ENCODE results near the gene PRSS36. TPM values are rescaled to one million over a fixed set of nuclear protein-coding genes. Genes with fewer than 3 reads are reported as not detected.

Gene PRSS36
- total RNA-seq, 2 donors from 2014 or later, result 1.3 to 1.9 TPM

DNA sequence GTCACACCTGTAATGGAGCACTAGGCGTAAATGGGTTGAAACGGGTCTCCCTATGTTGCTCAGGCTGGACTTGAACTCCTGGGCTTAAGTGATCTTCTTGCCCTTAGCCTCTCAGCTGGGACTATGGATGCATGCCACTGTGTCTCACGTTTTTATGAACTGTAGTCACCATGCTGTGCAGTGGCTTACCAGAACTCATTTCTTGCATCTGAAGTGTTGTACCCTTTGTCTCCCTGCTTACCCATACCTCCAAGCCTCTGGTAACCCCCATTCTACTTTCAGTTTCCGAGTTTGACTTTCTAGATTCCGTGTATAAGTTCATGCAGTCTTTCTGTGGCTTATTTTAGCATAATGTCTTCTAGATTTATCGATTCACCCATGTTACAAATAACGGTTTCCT is 45.0 kb upstream of the PRSS36 start:
- no peaks in the 10 kb centered on the region for H3K27me3 ChIP-seq
- no peak for DNase-seq (ENCODE audit: low spot score)
- H3K9me3 ChIP-seq, result no peaks in the 10 kb centered on the region
- peaks cover 66% of the 10 kb centered on the region for H3K36me3 ChIP-seq
- H3K4me1 ChIP-seq, result peaks cover 0 to 4% of the 10 kb centered on the region in 2 donors
- TF ChIP-seq, protein P1, sequence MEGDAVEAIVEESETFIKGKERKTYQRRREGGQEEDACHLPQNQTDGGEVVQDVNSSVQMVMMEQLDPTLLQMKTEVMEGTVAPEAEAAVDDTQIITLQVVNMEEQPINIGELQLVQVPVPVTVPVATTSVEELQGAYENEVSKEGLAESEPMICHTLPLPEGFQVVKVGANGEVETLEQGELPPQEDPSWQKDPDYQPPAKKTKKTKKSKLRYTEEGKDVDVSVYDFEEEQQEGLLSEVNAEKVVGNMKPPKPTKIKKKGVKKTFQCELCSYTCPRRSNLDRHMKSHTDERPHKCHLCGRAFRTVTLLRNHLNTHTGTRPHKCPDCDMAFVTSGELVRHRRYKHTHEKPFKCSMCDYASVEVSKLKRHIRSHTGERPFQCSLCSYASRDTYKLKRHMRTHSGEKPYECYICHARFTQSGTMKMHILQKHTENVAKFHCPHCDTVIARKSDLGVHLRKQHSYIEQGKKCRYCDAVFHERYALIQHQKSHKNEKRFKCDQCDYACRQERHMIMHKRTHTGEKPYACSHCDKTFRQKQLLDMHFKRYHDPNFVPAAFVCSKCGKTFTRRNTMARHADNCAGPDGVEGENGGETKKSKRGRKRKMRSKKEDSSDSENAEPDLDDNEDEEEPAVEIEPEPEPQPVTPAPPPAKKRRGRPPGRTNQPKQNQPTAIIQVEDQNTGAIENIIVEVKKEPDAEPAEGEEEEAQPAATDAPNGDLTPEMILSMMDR (IDR thresholded peaks at IDR 0.05), result no peak
- no peak overlapping the region for H3K27ac ChIP-seq
- no peak overlapping the region for H3K4me3 ChIP-seq

DNA sequence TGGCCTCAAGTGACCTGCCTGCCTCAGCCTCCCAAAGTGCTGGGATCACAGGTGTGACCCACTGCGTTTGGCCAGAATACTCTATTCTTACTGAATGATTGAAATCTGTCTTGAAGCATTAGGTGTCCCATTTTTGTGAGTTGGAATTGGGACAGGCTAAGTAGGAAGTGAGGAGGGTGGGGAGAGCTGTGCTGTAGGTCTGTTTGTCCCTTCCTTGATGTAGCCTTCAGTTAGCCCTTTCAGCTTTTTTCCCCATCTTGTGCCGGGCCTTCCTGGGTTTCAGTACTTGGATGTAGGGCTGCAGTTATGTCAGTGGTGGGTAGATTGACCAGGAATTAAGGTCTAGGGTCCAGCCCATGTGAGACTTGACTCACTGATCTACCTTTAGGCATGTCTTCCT is 44.0 kb upstream of the PRSS36 start:
- Histone ChIP-seq H3K27ac (no peak overlapping the region), H3K36me3 (peaks cover 76% of the 10 kb centered on the region), H3K4me1 (peaks cover 0 to 4% of the 10 kb centered on the region in 2 donors)

DNA sequence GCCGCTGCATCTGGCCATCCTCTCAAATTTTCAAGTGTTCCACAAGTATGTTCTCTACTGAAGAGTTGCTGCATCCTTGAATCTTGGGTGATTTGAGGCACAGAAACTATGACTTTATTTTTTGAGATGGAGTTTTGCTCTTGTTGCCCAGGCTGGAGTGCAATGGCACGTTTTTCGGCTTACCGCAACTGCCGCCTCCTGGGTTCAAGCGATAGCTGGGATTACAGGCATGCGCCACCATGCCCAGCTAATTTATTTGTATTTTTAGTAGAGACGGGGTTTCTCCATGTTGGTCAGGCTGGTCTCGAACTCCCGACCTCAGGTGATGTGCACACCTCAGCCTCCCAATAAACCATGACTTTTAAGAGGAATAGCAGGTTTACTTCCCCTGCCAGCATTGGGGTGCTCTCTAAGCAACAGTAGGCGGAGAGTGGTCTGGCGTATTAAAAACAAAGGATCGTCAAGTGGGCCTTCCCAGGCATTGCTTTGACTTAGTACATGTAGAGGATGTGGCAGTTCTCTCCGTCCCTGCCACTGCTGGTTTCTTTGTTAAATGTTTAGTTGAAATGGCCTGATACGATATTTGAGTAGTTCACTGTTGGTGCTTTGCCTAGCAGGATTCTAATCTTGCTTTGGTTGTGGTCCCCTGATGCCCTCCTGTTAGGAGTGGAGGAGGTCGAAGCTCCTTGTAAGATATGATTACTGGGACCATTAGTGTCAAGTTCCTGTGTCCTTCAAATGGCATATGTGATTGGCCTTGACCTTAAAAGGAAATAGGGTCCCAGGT is 43.2 kb upstream of the PRSS36 start:
- TF ChIP-seq, protein P1 (IDR thresholded peaks at IDR 0.05), result no peak
- Histone ChIP-seq H3K36me3 (peaks cover 84% of the 10 kb centered on the region), H3K4me1 (no peaks in the 10 kb centered on the region), H3K27ac (no peak overlapping the region), H3K27me3 (no peaks in the 10 kb centered on the region), H3K9me3 (no peaks in the 10 kb centered on the region), H3K4me3 (no peak overlapping the region)
- DNase-seq (ENCODE audit: low spot score), result no peak

More for the DNA sequence above, 44.0 kb upstream of the PRSS36 start:
- H3K27me3 ChIP-seq, result no peaks in the 10 kb centered on the region
- no peak for DNase-seq (ENCODE audit: low spot score)
- H3K9me3 ChIP-seq, result no peaks in the 10 kb centered on the region
- no peak overlapping the region for H3K4me3 ChIP-seq
- TF ChIP-seq, protein P1 (IDR thresholded peaks at IDR 0.05), result no peak

DNA sequence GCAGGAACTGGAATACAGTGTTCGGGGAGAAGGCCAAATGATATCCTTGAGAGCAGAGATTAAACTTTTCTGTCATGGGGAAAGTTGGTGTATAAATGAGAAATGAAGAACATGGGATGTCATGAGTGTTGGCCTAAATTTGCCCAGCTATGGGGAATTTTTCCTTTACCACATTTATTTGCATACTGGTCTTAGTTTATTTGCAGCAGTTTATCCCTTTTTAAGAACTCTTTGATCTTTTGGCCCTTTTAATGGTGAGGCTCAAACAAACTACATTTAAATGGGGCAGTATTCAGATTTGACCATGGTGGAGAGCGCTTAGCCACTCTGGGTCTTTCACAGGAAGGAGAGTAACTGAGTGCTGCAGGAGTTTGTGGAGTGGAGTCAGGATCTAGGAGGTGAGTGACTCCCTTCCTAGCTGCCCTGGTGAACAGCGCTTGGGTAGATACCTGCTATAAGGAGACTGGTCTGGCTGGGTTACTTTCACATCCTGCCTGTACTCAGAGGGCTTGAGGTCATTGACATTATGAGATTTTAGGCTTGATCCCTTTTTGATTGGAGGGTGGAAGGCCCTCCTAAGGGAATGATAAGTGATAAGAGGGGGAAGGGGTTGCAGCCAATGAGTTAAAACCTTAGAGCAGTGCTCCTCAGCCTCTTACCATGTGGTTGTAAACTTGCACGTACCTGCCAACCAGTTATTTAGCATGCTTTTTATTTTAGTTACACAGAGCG is 42.0 kb upstream of the PRSS36 start:
- H3K36me3 ChIP-seq, result peaks cover 96% of the 10 kb centered on the region
- H3K4me1 ChIP-seq, result no peaks in the 10 kb centered on the region
- no peak for DNase-seq (ENCODE audit: low spot score)
- TF ChIP-seq, protein P1 (IDR thresholded peaks at IDR 0.05), result no peak
- H3K27me3 ChIP-seq, result no peaks in the 10 kb centered on the region
- H3K4me3 ChIP-seq, result no peak overlapping the region
- no peak overlapping the region for H3K27ac ChIP-seq
- H3K9me3 ChIP-seq, result no peaks in the 10 kb centered on the region

DNA sequence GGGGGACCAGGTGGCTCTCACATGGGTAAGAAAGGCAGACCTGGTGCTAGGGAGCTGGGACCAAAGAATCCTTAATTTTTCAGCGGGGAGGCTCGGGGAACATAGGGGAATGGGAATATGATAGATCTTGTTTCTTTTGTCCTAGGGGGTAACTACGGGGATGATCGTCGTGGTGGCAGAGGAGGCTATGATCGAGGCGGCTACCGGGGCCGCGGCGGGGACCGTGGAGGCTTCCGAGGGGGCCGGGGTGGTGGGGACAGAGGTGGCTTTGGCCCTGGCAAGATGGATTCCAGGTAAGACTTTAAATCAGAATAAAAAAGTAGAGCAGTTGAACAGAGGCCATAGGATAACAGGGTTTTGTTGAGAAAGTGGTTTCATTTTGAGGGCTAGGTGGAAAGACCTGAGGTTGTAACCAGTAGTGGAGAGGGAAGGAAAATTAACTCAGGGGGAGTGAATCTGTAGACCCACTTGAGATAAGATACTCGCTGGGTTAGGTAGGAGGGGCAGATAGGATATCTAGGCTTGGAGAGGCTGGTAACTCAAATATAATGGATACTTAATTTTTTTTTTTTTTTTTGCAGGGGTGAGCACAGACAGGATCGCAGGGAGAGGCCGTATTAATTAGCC is 41.1 kb upstream of the PRSS36 start:
- H3K36me3 ChIP-seq, result peaks cover 100% of the 10 kb centered on the region
- TF ChIP-seq, protein P1 (IDR thresholded peaks at IDR 0.05), result no peak
- DNase-seq (ENCODE audit: low spot score), result no peak

More for the DNA sequence above, 41.1 kb upstream of the PRSS36 start:
- Histone ChIP-seq H3K4me1 (no peaks in the 10 kb centered on the region), H3K27me3 (no peaks in the 10 kb centered on the region), H3K4me3 (no peak overlapping the region), H3K27ac (no peak overlapping the region), H3K9me3 (no peaks in the 10 kb centered on the region)
